ENCODE data around the gene ST7L.

ST7L gene

GRCh38 chr1:112546076-112546475, 72.9 kb downstream of the ST7L start:
- DNase-seq (ENCODE audit: low read depth in 2 of 2) = no peak

- DNase-seq (ENCODE audit: low read depth in 2 of 2) = no peak
Measured at GRCh38 chr1:112544751-112545150, 74.2 kb downstream of the ST7L start.

GRCh38 chr1:112544011-112544688, 74.8 kb downstream of the ST7L start:
- DNase-seq (ENCODE audit: low read depth in 2 of 2) = no peak

GRCh38 chr1:112542206-112542973, 76.6 kb downstream of the ST7L start:
- no peak for DNase-seq (ENCODE audit: low read depth in 2 of 2)

GRCh38 chr1:112541299-112541698, 77.6 kb downstream of the ST7L start:
- DNase-seq (ENCODE audit: low read depth in 2 of 2) = no peak

GRCh38 chr1:112540226-112540794, 78.6 kb downstream of the ST7L start:
- no peak for DNase-seq (ENCODE audit: low read depth in 2 of 2)

GRCh38 chr1:112538883-112539282, 80.1 kb downstream of the ST7L start:
- no peak for DNase-seq (ENCODE audit: low read depth in 2 of 2)

- no peak for DNase-seq (ENCODE audit: low read depth in 2 of 2)
Measured at GRCh38 chr1:112537456-112537855, 81.5 kb downstream of the ST7L start.

- no peak for DNase-seq (ENCODE audit: low read depth in 2 of 2)
Measured at GRCh38 chr1:112536561-112536960, 82.4 kb downstream of the ST7L start.

- no peak for DNase-seq (ENCODE audit: low read depth in 2 of 2)
Measured at GRCh38 chr1:112533029-112533428, 85.9 kb downstream of the ST7L start.

- no peak for DNase-seq (ENCODE audit: low read depth in 2 of 2)
Measured at GRCh38 chr1:112532064-112532463, 86.9 kb downstream of the ST7L start.

- no peak for DNase-seq (ENCODE audit: low read depth in 2 of 2)
Measured at GRCh38 chr1:112530832-112531231, 88.1 kb downstream of the ST7L start.

- DNase-seq (ENCODE audit: low read depth in 2 of 2) = no peak
Measured at GRCh38 chr1:112529301-112529700, 89.6 kb downstream of the ST7L start.

- no peak for DNase-seq (ENCODE audit: low read depth in 2 of 2)
Measured at GRCh38 chr1:112528076-112528475, 90.9 kb downstream of the ST7L start.

- no peak for DNase-seq (ENCODE audit: low read depth in 2 of 2)
Measured at GRCh38 chr1:112527266-112528010, 91.5 kb downstream of the ST7L start.

- DNase-seq (ENCODE audit: low read depth in 2 of 2) = no peak
Measured at GRCh38 chr1:112524986-112525385, 94.0 kb downstream of the ST7L start.

- DNase-seq (ENCODE audit: low read depth in 2 of 2) = no peak
Measured at GRCh38 chr1:112524251-112524650, 94.7 kb downstream of the ST7L start.

- DNase-seq (ENCODE audit: low read depth in 2 of 2) = no peak
Measured at GRCh38 chr1:112522621-112523020, 96.3 kb downstream of the ST7L start.

- no peak for DNase-seq (ENCODE audit: low read depth in 2 of 2)
Measured at GRCh38 chr1:112520166-112520565, 98.8 kb downstream of the ST7L start.

GRCh38 chr1:112518186-112518585, 100.8 kb downstream of the ST7L start:
- DNase-seq (ENCODE audit: low read depth in 2 of 2) = no peak

GRCh38 chr1:112517646-112518045, 101.3 kb downstream of the ST7L start:
- DNase-seq (ENCODE audit: low read depth in 2 of 2) = no peak

- no peak for DNase-seq (ENCODE audit: low read depth in 2 of 2)
Measured at GRCh38 chr1:112517231-112517630, 101.7 kb downstream of the ST7L start.
